ENCODE data around the gene ANO9.

Gene ANO9

GRCh38 chr11:405323-405953 lies 36.4 kb downstream of the ANO9 start:
- WGBS, result 87% methylated on average over 17 of the region's 17 CpGs
- Histone ChIP-seq H3K27ac (ENCODE audit: low read length, poor library complexity, severe bottlenecking) (no peak overlapping the region), H2AK5ac (ENCODE audit: low read length, severe bottlenecking) (peak overlapping the region; percentile 87), H3K4me2 (ENCODE audit: low read length, poor library complexity, severe bottlenecking) (no peak overlapping the region), H3K4me1 (ENCODE audit: control insufficient read depth, insufficient read depth, low read depth, low read length) (peaks cover 46% of the 10 kb centered on the region), H3K4me3 (ENCODE audit: insufficient read depth in 1 of 2, low read depth in 1 of 2, low read length in 2 of 2) (peak overlapping the region in 1 of 2 experiments; percentile 82), H3K18ac (ENCODE audit: low read depth in 1 of 2, low read length in 2 of 2) (no peak overlapping the region), H3K36me3 (ENCODE audit: control insufficient read depth in 1 of 2, insufficient read depth in 2 of 2, low read depth in 1 of 2, low read length in 2 of 2) (peaks cover 0 to 32% of the 10 kb centered on the region in 2 experiments), H4K91ac (ENCODE audit: low read length) (peak overlapping the region; percentile 82), H2BK12ac (ENCODE audit: low read length in 2 of 2) (peak overlapping the region in 1 of 2 experiments; percentile 18), H3K23ac (ENCODE audit: low read length in 2 of 2) (no peak overlapping the region), H3K79me1 (replicated peaks; ENCODE audit: low read length, poor library complexity, severe bottlenecking) (peaks cover 4% of the 10 kb centered on the region), H3K9ac (ENCODE audit: low read length) (peak overlapping the region; percentile 72), H4K8ac (ENCODE audit: low read length) (no peak overlapping the region), H3K14ac (ENCODE audit: low read length in 2 of 2) (no peak overlapping the region), H2BK5ac (ENCODE audit: low read depth, low read length, poor library complexity, severe bottlenecking) (no peak overlapping the region), H2AFZ (ENCODE audit: low read depth, low read length) (no peak overlapping the region), H3K27me3 (ENCODE audit: control insufficient read depth in 1 of 2, insufficient read depth in 1 of 2, low read length in 2 of 2) (peaks cover 0 to 7% of the 10 kb centered on the region in 2 experiments), H2BK15ac (ENCODE audit: low read depth, poor library complexity, severe bottlenecking) (peak overlapping the region; percentile 15), H3K4ac (ENCODE audit: low read depth in 1 of 2, low read length in 2 of 2) (no peak overlapping the region), H3K9me3 (ENCODE audit: control insufficient read depth, low read length) (no peaks in the 10 kb centered on the region), H2BK120ac (ENCODE audit: low read depth, low read length) (no peak overlapping the region)
- no peak for DNase-seq

GRCh38 chr11:404551-405264 lies 37.1 kb downstream of the ANO9 start:
- Histone ChIP-seq H3K27me3 (ENCODE audit: control insufficient read depth in 1 of 2, insufficient read depth in 1 of 2, low read length in 2 of 2) (peaks cover 0 to 7% of the 10 kb centered on the region in 2 experiments), H2AFZ (ENCODE audit: low read depth, low read length) (no peak overlapping the region), H3K4me1 (ENCODE audit: control insufficient read depth, insufficient read depth, low read depth, low read length) (peaks cover 39% of the 10 kb centered on the region), H3K27ac (ENCODE audit: low read length, poor library complexity, severe bottlenecking) (no peak overlapping the region), H3K4ac (ENCODE audit: low read depth in 1 of 2, low read length in 2 of 2) (no peak overlapping the region), H4K91ac (ENCODE audit: low read length) (peak overlapping the region; percentile 68), H3K18ac (ENCODE audit: low read depth in 1 of 2, low read length in 2 of 2) (no peak overlapping the region), H4K8ac (ENCODE audit: low read length) (no peak overlapping the region), H3K4me3 (ENCODE audit: insufficient read depth in 1 of 2, low read depth in 1 of 2, low read length in 2 of 2) (peak overlapping the region in 1 of 2 experiments; percentile 82), H3K4me2 (ENCODE audit: low read length, poor library complexity, severe bottlenecking) (no peak overlapping the region), H2BK120ac (ENCODE audit: low read depth, low read length) (no peak overlapping the region), H3K36me3 (ENCODE audit: control insufficient read depth in 1 of 2, insufficient read depth in 2 of 2, low read depth in 1 of 2, low read length in 2 of 2) (peaks cover 0 to 39% of the 10 kb centered on the region in 2 experiments), H3K9me3 (ENCODE audit: control insufficient read depth, low read length) (no peaks in the 10 kb centered on the region), H2AK5ac (ENCODE audit: low read length, severe bottlenecking) (peak overlapping the region; percentile 58), H2BK15ac (ENCODE audit: low read depth, poor library complexity, severe bottlenecking) (no peak overlapping the region), H3K14ac (ENCODE audit: low read length in 2 of 2) (no peak overlapping the region), H3K9ac (ENCODE audit: low read length) (peak overlapping the region; percentile 72), H2BK5ac (ENCODE audit: low read depth, low read length, poor library complexity, severe bottlenecking) (no peak overlapping the region), H3K23ac (ENCODE audit: low read length in 2 of 2) (no peak overlapping the region), H2BK12ac (ENCODE audit: low read length in 2 of 2) (no peak overlapping the region), H3K79me1 (replicated peaks; ENCODE audit: low read length, poor library complexity, severe bottlenecking) (peaks cover 4% of the 10 kb centered on the region)
- 98% methylated on average over 14 of the region's 14 CpGs for WGBS
- DNase-seq, result no peak

GRCh38 chr11:403761-404431 lies 37.9 kb downstream of the ANO9 start:
- no peak overlapping the region for H4K8ac ChIP-seq (ENCODE audit: low read length)
- no peak overlapping the region for H2AK5ac ChIP-seq (ENCODE audit: low read length, severe bottlenecking)
- peaks cover 0 to under 1% of the 10 kb centered on the region in 2 experiments for H3K27me3 ChIP-seq (ENCODE audit: control insufficient read depth in 1 of 2, insufficient read depth in 1 of 2, low read length in 2 of 2)
- no peak overlapping the region for H2AFZ ChIP-seq (ENCODE audit: low read depth, low read length)
- no peak overlapping the region for H2BK120ac ChIP-seq (ENCODE audit: low read depth, low read length)
- no peak overlapping the region for H3K4me2 ChIP-seq (ENCODE audit: low read length, poor library complexity, severe bottlenecking)
- no peak overlapping the region for H3K27ac ChIP-seq (ENCODE audit: low read length, poor library complexity, severe bottlenecking)
- 93% methylated on average over 27 of the region's 27 CpGs for WGBS
- H3K18ac ChIP-seq (ENCODE audit: low read depth in 1 of 2, low read length in 2 of 2), result no peak overlapping the region
- no peaks in the 10 kb centered on the region for H3K9me3 ChIP-seq (ENCODE audit: control insufficient read depth, low read length)
- no peak for DNase-seq
- no peak overlapping the region for H3K4ac ChIP-seq (ENCODE audit: low read depth in 1 of 2, low read length in 2 of 2)
- H3K14ac ChIP-seq (ENCODE audit: low read length in 2 of 2), result no peak overlapping the region
- peaks cover 0 to 44% of the 10 kb centered on the region in 2 experiments for H3K36me3 ChIP-seq (ENCODE audit: control insufficient read depth in 1 of 2, insufficient read depth in 2 of 2, low read depth in 1 of 2, low read length in 2 of 2)
- H2BK5ac ChIP-seq (ENCODE audit: low read depth, low read length, poor library complexity, severe bottlenecking), result no peak overlapping the region
- no peak overlapping the region for H2BK12ac ChIP-seq (ENCODE audit: low read length in 2 of 2)
- H2BK15ac ChIP-seq (ENCODE audit: low read depth, poor library complexity, severe bottlenecking), result peak overlapping the region; percentile 52
- no peak overlapping the region for H3K4me3 ChIP-seq (ENCODE audit: insufficient read depth in 1 of 2, low read depth in 1 of 2, low read length in 2 of 2)
- H3K23ac ChIP-seq (ENCODE audit: low read length in 2 of 2), result no peak overlapping the region
- peaks cover 4% of the 10 kb centered on the region for H3K79me1 ChIP-seq (replicated peaks; ENCODE audit: low read length, poor library complexity, severe bottlenecking)
- H4K91ac ChIP-seq (ENCODE audit: low read length), result no peak overlapping the region
- H3K4me1 ChIP-seq (ENCODE audit: control insufficient read depth, insufficient read depth, low read depth, low read length), result peaks cover 31% of the 10 kb centered on the region
- H3K9ac ChIP-seq (ENCODE audit: low read length), result no peak overlapping the region

All from mesenchymal stem cell (in vitro differentiated cells and primary cell).